HCT116 (cell line): ENCODE data around the gene PAX7. TPM values are rescaled to one million over a fixed set of nuclear protein-coding genes. Genes with fewer than 3 reads are reported as not detected.

Experiments used
- ATAC-seq: fragments of 200-7000 bp; cut with Tn5 transposase; 2 replicates; pipeline ENCODE4 v1.9.1; 2020; ENCODE audit warnings: mild to moderate bottlenecking, moderate library complexity
- BruUV-seq: library from RNA; stranded (reverse); fragments of 400-500 nt; replicated peaks from 2 replicates; lab custom pipeline; 2021; lab: Mats Ljungman, UMichigan
- CTCF ChIA-PET: fragments of 300-600 bp; sonication (Branson Sonifier 250); formaldehyde crosslinking; loops from one replicate; lab custom pipeline; 2021; ENCODE audit warnings: antibody characterized with exemption; lab: Charles Lee
- POLR2A ChIA-PET: fragments of 300-600, 350-600 bp; sonication (Branson Sonifier 250); formaldehyde crosslinking; loops from one replicate; lab custom pipeline; 2021; ENCODE audit warnings: antibody characterized with exemption; lab: Charles Lee
- RAD21 ChIA-PET, 2 experiments: fragments of 300-600 bp; sonication (Branson Sonifier 250); formaldehyde crosslinking; loops; one replicate each; lab custom pipeline; 2023; ENCODE audit warnings: low total read pairs in 2 of 2; ENCODE audit not compliant: uncharacterized antibody in 2 of 2, unreplicated experiment in 2 of 2, low non-redundant PET in 1 of 2; lab: Charles Lee
- DNase-seq: peaks from one replicate; pipeline ENCODE4 v3.0.0-alpha.2; 2010; ENCODE audit warnings: low read depth, low spot score
- H2AFZ ChIP-seq: fragments of 200-600 bp; shearing (Covaris generic), sonication (generic); 2 replicates; pipeline ENCODE4 v1.6.1; 2017; ENCODE audit warnings: low read depth, mixed run types, mixed read lengths, antibody characterized with exemption, low read length; ENCODE audit not compliant: poor library complexity, severe bottlenecking
- H3K27ac ChIP-seq: 2 replicates; pipeline ENCODE4 v1.5.1; 2012; ENCODE audit warnings: low read depth, low read length
- H3K27me3 ChIP-seq: fragments of 200-600 bp; sonication (generic); 2 replicates; pipeline ENCODE4 v1.6.1; 2016; ENCODE audit warnings: mixed run types, low read length, mixed read lengths; ENCODE audit not compliant: insufficient read depth
- H3K36me3 ChIP-seq, 2 experiments: fragments of 200-500 bp in 1 of 2; fragments of 200-600 bp in 1 of 2; sonication (Bioruptor generic) in 1 of 2; sonication (generic) in 1 of 2; 2 replicates each; pipeline versions ENCODE4 v1.5.1 to v1.6.1; 2014 to 2016; ENCODE audit warnings: low read length in 2 of 2, inconsistent platforms in 1 of 2, mixed read lengths in 1 of 2, mixed run types in 1 of 2; ENCODE audit not compliant: insufficient read depth in 2 of 2, control insufficient read depth in 1 of 2
- H3K4me1 ChIP-seq, 2 experiments: fragments of 200-600 bp in 1 of 2; sonication (generic) in 1 of 2; 2 replicates each; pipeline versions ENCODE4 v1.5.1 to v1.6.1; 2012 to 2017; ENCODE audit warnings: low read length in 2 of 2, inconsistent platforms in 1 of 2, mild to moderate bottlenecking in 1 of 2, mixed read lengths in 1 of 2, mixed run types in 1 of 2, moderate library complexity in 1 of 2; ENCODE audit not compliant: insufficient read depth in 2 of 2, control insufficient read depth in 1 of 2
- H3K4me2 ChIP-seq: fragments of 200-600 bp; sonication (generic); 2 replicates; pipeline ENCODE4 v1.6.1; 2017; ENCODE audit warnings: mixed run types, low read length, mixed read lengths
- H3K4me3 ChIP-seq, 2 experiments: fragments of 200-600 bp in 1 of 2; sonication (generic) in 1 of 2; replicated peaks in 1 of 2; 2 replicates each; pipeline ENCODE4 v1.5.1; 2011 to 2016; ENCODE audit warnings: low read length in 2 of 2, control low read depth in 1 of 2, low read depth in 1 of 2, mild to moderate bottlenecking in 1 of 2, mixed read lengths in 1 of 2, mixed run types in 1 of 2
- H3K79me2 ChIP-seq: fragments of 200-600 bp; sonication (generic); 2 replicates; pipeline ENCODE4 v1.6.1; 2017; ENCODE audit warnings: mild to moderate bottlenecking, mixed run types, low read length, moderate library complexity, mixed read lengths; ENCODE audit not compliant: insufficient read depth
- H3K9ac ChIP-seq: fragments of 200-600 bp; sonication (generic); 2 replicates; pipeline ENCODE4 v1.6.1; 2016; ENCODE audit warnings: low read length, mixed read lengths
- H3K9me2 ChIP-seq: fragments of 200-600 bp; sonication (generic), shearing (Covaris generic); 2 replicates; pipeline ENCODE4 v1.6.1; 2017; ENCODE audit warnings: mixed run types, mild to moderate bottlenecking, moderate library complexity; ENCODE audit not compliant: insufficient read depth
- H3K9me3 ChIP-seq, 2 experiments: fragments of 200-500 bp in 1 of 2; fragments of 200-600 bp in 1 of 2; sonication (Bioruptor generic) in 1 of 2; sonication (generic) in 1 of 2; 2 replicates each; pipeline ENCODE4 v1.6.1; 2014 to 2017; ENCODE audit warnings: low read length in 2 of 2, mixed read lengths in 2 of 2, inconsistent platforms in 1 of 2, low read depth in 1 of 2, mild to moderate bottlenecking in 1 of 2, mixed run types in 1 of 2, moderate library complexity in 1 of 2; ENCODE audit not compliant: control insufficient read depth in 1 of 2, insufficient read depth in 1 of 2
- H4K20me1 ChIP-seq: fragments of 200-600 bp; sonication (generic), shearing (Covaris generic); 2 replicates; pipeline ENCODE4 v1.6.1; 2017; ENCODE audit warnings: mixed run types, mild to moderate bottlenecking, moderate library complexity; ENCODE audit not compliant: insufficient read depth
- ATF3 ChIP-seq: IDR thresholded peaks from 2 replicates; pipeline ENCODE4 v1.6.1; 2012
- CEBPB ChIP-seq: IDR thresholded peaks from 2 replicates; pipeline ENCODE4 v1.6.1; 2012; ENCODE audit warnings: low read depth
- CTCF ChIP-seq, 3 experiments: fragments of 200-600 bp in 1 of 3; sonication (generic) in 1 of 3; IDR thresholded peaks in 2 of 3; conservative IDR thresholded peaks in 1 of 3; 2 replicates each; pipeline ENCODE4 v1.5.1; 2012 to 2017; ENCODE audit warnings: low read depth in 2 of 3, low read length in 2 of 3, antibody characterized with exemption in 1 of 3, borderline replicate concordance in 1 of 3, control low read depth in 1 of 3, mild to moderate bottlenecking in 1 of 3, mixed read lengths in 1 of 3, mixed run types in 1 of 3, moderate library complexity in 1 of 3; ENCODE audit not compliant: insufficient read depth in 1 of 3
- EGR1 ChIP-seq: IDR thresholded peaks from 2 replicates; pipeline ENCODE4 v1.6.1; 2012; ENCODE audit warnings: low read depth
- ELF1 ChIP-seq: IDR thresholded peaks from 2 replicates; pipeline ENCODE4 v1.6.1; 2012; ENCODE audit warnings: low read depth, borderline replicate concordance
- EZH2phosphoT487 ChIP-seq: fragments of 200-600 bp; IDR thresholded peaks from 2 replicates; pipeline ENCODE4 v1.6.1; 2018; ENCODE audit warnings: antibody characterized with exemption, borderline replicate concordance
- FOSL1 ChIP-seq: IDR thresholded peaks from 2 replicates; pipeline ENCODE4 v1.6.1; 2012; ENCODE audit warnings: low read depth
- MAX ChIP-seq: IDR thresholded peaks from 2 replicates; pipeline ENCODE4 v1.6.1; 2012
- POLR2A ChIP-seq: IDR thresholded peaks from 2 replicates; pipeline ENCODE4 v1.7.0; 2011; ENCODE audit warnings: borderline replicate concordance; ENCODE audit not compliant: insufficient read depth, insufficient read length; ENCODE audit errors: extremely low read depth
- POLR2AphosphoS5 ChIP-seq: IDR thresholded peaks from 2 replicates; pipeline ENCODE4 v1.6.1; 2011; ENCODE audit warnings: mild to moderate bottlenecking, low read depth, low read length, moderate library complexity
- RAD21 ChIP-seq: IDR thresholded peaks from 2 replicates; pipeline ENCODE4 v1.6.1; 2012; ENCODE audit warnings: low read depth, mild to moderate bottlenecking
- SP1 ChIP-seq: IDR thresholded peaks from 2 replicates; pipeline ENCODE4 v1.6.1; 2012; ENCODE audit warnings: low read depth
- SRF ChIP-seq: IDR thresholded peaks from 2 replicates; pipeline ENCODE4 v1.6.1; 2012; ENCODE audit warnings: low read depth
- TCF7L2 ChIP-seq: IDR thresholded peaks from 2 replicates; pipeline ENCODE4 v1.7.0; 2011; ENCODE audit warnings: borderline replicate concordance, inconsistent platforms; ENCODE audit not compliant: insufficient read depth, insufficient read length; ENCODE audit errors: extremely low read depth
- YY1 ChIP-seq: IDR thresholded peaks from 2 replicates; pipeline ENCODE4 v1.6.1; 2011; ENCODE audit warnings: low read length, low read depth, moderate library complexity, mild to moderate bottlenecking; ENCODE audit not compliant: insufficient replicate concordance; ENCODE audit errors: extremely low read depth
- ZFX ChIP-seq: fragments of 450-650 bp; IDR thresholded peaks from 2 replicates; pipeline ENCODE4 v1.6.1; 2017
- intact Hi-C: fragments of 100-400 bp; cut with micrococcal nuclease; formaldehyde crosslinking; loops from 2 replicates; pipeline ENCODE4 v1.10.0; 2022
- total RNA-seq: library from RNA; stranded (reverse); gene quantifications from one replicate; pipeline ENCODE4 v1.2.1, GENCODE V29; 2021; ENCODE audit not compliant: unreplicated experiment

Gene PAX7
- total RNA-seq, 1 experiment from 2014 or later = not detected

GRCh38 chr1:18653916-18654315, 23.3 kb downstream of the PAX7 start (continued):
- TF ChIP-seq CTCF (IDR thresholded peaks at IDR 0.05 in 2 of 3, conservative IDR thresholded peaks at IDR 0.05 in 1 of 3; ENCODE audit: borderline replicate concordance in 1 of 3, insufficient read depth in 1 of 3, low read depth in 2 of 3, low read length in 2 of 3) (no peak), EZH2phosphoT487 (no peak)

- no peaks in the 10 kb centered on the region for H3K9me3 ChIP-seq
- DNase-seq (no peak), ATAC-seq (no peak)
- H3K9me2 ChIP-seq = no peaks in the 10 kb centered on the region
- H3K4me1 ChIP-seq = no peaks in the 10 kb centered on the region
- no peak overlapping the region for H2AFZ ChIP-seq
- H3K27me3 ChIP-seq = peaks cover 5% of the 10 kb centered on the region; the same call in 1 of the 2 replicates
- TF ChIP-seq POLR2A (no peak), FOSL1 (no peak), ZFX (no peak), SP1 (no peak), TCF7L2 (no peak), EGR1 (no peak), RAD21 (no peak), EZH2phosphoT487 (no peak), ATF3 (no peak), YY1 (no peak), MAX (no peak), SRF (no peak), POLR2AphosphoS5 (no peak), ELF1 (no peak), CEBPB (no peak)
- H3K4me3 ChIP-seq = no peak overlapping the region
- CTCF ChIA-PET = no interaction called here
- intact Hi-C loops = no loop called here
- no peaks in the 10 kb centered on the region for H3K36me3 ChIP-seq
- H3K4me2 ChIP-seq = no peak overlapping the region
- no peak overlapping the region for H3K27ac ChIP-seq
- no peak overlapping the region for H3K9ac ChIP-seq
- RAD21 ChIA-PET = no interaction called here
- H4K20me1 ChIP-seq = no peaks in the 10 kb centered on the region
- no TSS peak for BruUV-seq
- H3K79me2 ChIP-seq = no peaks in the 10 kb centered on the region
- POLR2A ChIA-PET = no interaction called here
These were observed 24.0 kb downstream of the PAX7 start for GRCh38 chr1:18654599-18654998.
